22Rv1 (cell line): ENCODE measurements around the gene SCAF11.

Source experiments
- CTCF ChIP-seq: fragments of 450-650 bp; IDR thresholded peaks from 2 replicates; pipeline ENCODE4 v1.5.1; 2017; ENCODE audit warnings: mild to moderate bottlenecking
- ZFX ChIP-seq: fragments of 450-650 bp; IDR thresholded peaks from 2 replicates; pipeline ENCODE4 v1.6.1; 2017; ENCODE audit warnings: antibody characterized with exemption, borderline replicate concordance

- TF ChIP-seq CTCF (no peak), ZFX (no peak)
Observed at GRCh38 chr12:45887544-45887943, 102.8 kb downstream of the SCAF11 start.
